HG03045 (cell line): ENCODE data around the gene TCFL5.
"Not testable (repeated sequence)": the region's sequence is repeated elsewhere in the genome, so short reads cannot be mapped to it uniquely, and the experiment has no call there.

Experiments used
- ATAC-seq: cut with Tn5 transposase; IDR thresholded peaks from one replicate; pipeline ENCODE4 v1.9.1; 2021; ENCODE audit warnings: mild to moderate bottlenecking, moderate library complexity; ENCODE audit not compliant: unreplicated experiment

Gene TCFL5

GRCh38 chr20:62858058-62858830 lies 3.4 kb downstream of the TCFL5 start:
- no peak for ATAC-seq

- no peak for ATAC-seq
Measured at GRCh38 chr20:62856931-62857619, 4.5 kb downstream of the TCFL5 start.

GRCh38 chr20:62855120-62855519 lies 6.5 kb downstream of the TCFL5 start:
- no peak for ATAC-seq

- no peak for ATAC-seq
Measured at GRCh38 chr20:62854121-62854520, 7.5 kb downstream of the TCFL5 start.

- not testable (repeated sequence) for ATAC-seq
Measured at GRCh38 chr20:62853304-62853703, 8.3 kb downstream of the TCFL5 start.

GRCh38 chr20:62852841-62853240 lies 8.8 kb downstream of the TCFL5 start:
- ATAC-seq, result no peak

GRCh38 chr20:62852196-62852595 lies 9.4 kb downstream of the TCFL5 start:
- ATAC-seq, result no peak

- no peak for ATAC-seq
Measured at GRCh38 chr20:62850333-62850974, 11.2 kb downstream of the TCFL5 start.

GRCh38 chr20:62849431-62849830 lies 12.2 kb downstream of the TCFL5 start:
- no peak for ATAC-seq

GRCh38 chr20:62848917-62849316 lies 12.7 kb downstream of the TCFL5 start:
- ATAC-seq, result not testable (repeated sequence)

- ATAC-seq, result no peak
Measured at GRCh38 chr20:62846166-62846890, 15.3 kb downstream of the TCFL5 start.

- ATAC-seq, result no peak
Measured at GRCh38 chr20:62845416-62846160, 16.0 kb downstream of the TCFL5 start.

GRCh38 chr20:62844182-62844581 lies 17.4 kb downstream of the TCFL5 start:
- ATAC-seq, result no peak

GRCh38 chr20:62843656-62844055 lies 18.0 kb downstream of the TCFL5 start:
- no peak for ATAC-seq

GRCh38 chr20:62841705-62842212 lies 19.9 kb downstream of the TCFL5 start:
- no peak for ATAC-seq

- no peak for ATAC-seq
Measured at GRCh38 chr20:62840244-62841197, 21.1 kb downstream of the TCFL5 start.

- no peak for ATAC-seq
Measured at GRCh38 chr20:62839816-62840215, 21.8 kb downstream of the TCFL5 start.

GRCh38 chr20:62839261-62839660 lies 22.4 kb downstream of the TCFL5 start:
- no peak for ATAC-seq
